Measurements from ENCODE around the gene CDR2L. TPM values are rescaled to one million over a fixed set of nuclear protein-coding genes. Genes with fewer than 3 reads are reported as not detected.

CDR2L gene
- total RNA-seq, 4 donors from 2014 or later: 1.3 to 3.6 (median 2.6) TPM

GRCh38 chr17:75009139-75009724 is 21.8 kb downstream of the CDR2L start:
- Histone ChIP-seq H3K27ac (no peak overlapping the region), H3K27me3 (no peaks in the 10 kb centered on the region), H3K36me3 (no peaks in the 10 kb centered on the region), H3K4me1 (peaks cover 16 to 22% of the 10 kb centered on the region in 2 donors), H3K9me3 (no peaks in the 10 kb centered on the region), H3K4me3 (no peak overlapping the region)
- DNase-seq: no peak
- no peak for ATAC-seq
- TF ChIP-seq CTCF (IDR thresholded peaks at IDR 0.05 in 4 of 5, conservative IDR thresholded peaks at IDR 0.05 in 1 of 5): no peak
- no peak for TF ChIP-seq POLR2A (IDR thresholded peaks at IDR 0.05)
- intact Hi-C loops (cut with DNase I; ENCODE audit: low total_unique reads): no loop called here
- in situ Hi-C loops (cut with MboI; ENCODE audit: low sequenced_read_pairs in 4 of 4): no loop called here

GRCh38 chr17:75010683-75011400 is 23.4 kb downstream of the CDR2L start:
- H3K4me3 ChIP-seq: peak overlapping the region in 1 of 4 donors; percentile 86
- in situ Hi-C loops (cut with MboI; ENCODE audit: low sequenced_read_pairs in 4 of 4) (no loop called here), intact Hi-C loops (cut with DNase I; ENCODE audit: low total_unique reads) (loop anchor here (1.0 to 2.0 kb wide), 2 partner anchors 22 to 50 kb away; no protein-coding TSS in a partner anchor)

GRCh38 chr17:75011401-75012095 is 24.1 kb downstream of the CDR2L start:
- intact Hi-C loops (cut with DNase I; ENCODE audit: low total_unique reads) (loop anchor here (1.0 to 2.0 kb wide), 3 partner anchors 23 to 38 kb away; no protein-coding TSS in a partner anchor), in situ Hi-C loops (cut with MboI; ENCODE audit: low sequenced_read_pairs in 4 of 4) (no loop called here)
- no peak for TF ChIP-seq CTCF (IDR thresholded peaks at IDR 0.05 in 4 of 5, conservative IDR thresholded peaks at IDR 0.05 in 1 of 5)

More at GRCh38 chr17:75010683-75011400, 23.4 kb downstream of the CDR2L start:
- H3K27me3 ChIP-seq: no peaks in the 10 kb centered on the region
- DNase-seq (peak in 1 of 2 donors; percentile 44), ATAC-seq (peak in 1 of 2 donors; percentile 22)
- H3K9me3 ChIP-seq: no peaks in the 10 kb centered on the region
- TF ChIP-seq CTCF (IDR thresholded peaks at IDR 0.05 in 4 of 5, conservative IDR thresholded peaks at IDR 0.05 in 1 of 5) (no peak), POLR2A (IDR thresholded peaks at IDR 0.05) (no peak)
- H3K36me3 ChIP-seq: no peaks in the 10 kb centered on the region
- H3K4me1 ChIP-seq: peaks cover 16 to 22% of the 10 kb centered on the region in 2 donors
- H3K27ac ChIP-seq: peak overlapping the region; percentile 79 to 87 (median 82)

GRCh38 chr17:75012096-75012345 is 24.6 kb downstream of the CDR2L start:
- peaks cover 16 to 22% of the 10 kb centered on the region in 2 donors for H3K4me1 ChIP-seq
- H3K4me3 ChIP-seq: peak overlapping the region; percentile 82 to 98 (median 88)
- in situ Hi-C loops (cut with MboI; ENCODE audit: low sequenced_read_pairs in 4 of 4): no loop called here
- H3K9me3 ChIP-seq: no peaks in the 10 kb centered on the region
- ATAC-seq (no peak), DNase-seq (no peak)
- H3K36me3 ChIP-seq: peaks cover 0 to 6% of the 10 kb centered on the region in 2 donors
- TF ChIP-seq CTCF (IDR thresholded peaks at IDR 0.05 in 4 of 5, conservative IDR thresholded peaks at IDR 0.05 in 1 of 5) (no peak), POLR2A (IDR thresholded peaks at IDR 0.05) (no peak)
- intact Hi-C loops (cut with DNase I; ENCODE audit: low total_unique reads): loop anchor here (1.0 kb wide), 2 partner anchors 22 to 39 kb away; no protein-coding TSS in a partner anchor
- H3K27me3 ChIP-seq: no peaks in the 10 kb centered on the region
- H3K27ac ChIP-seq: peak overlapping the region; percentile 79 to 87 (median 82)

More at GRCh38 chr17:75011401-75012095, 24.1 kb downstream of the CDR2L start:
- Histone ChIP-seq H3K27ac (peak overlapping the region; percentile 79 to 87 (median 82)), H3K4me1 (peaks cover 16 to 22% of the 10 kb centered on the region in 2 donors), H3K9me3 (no peaks in the 10 kb centered on the region), H3K27me3 (no peaks in the 10 kb centered on the region), H3K36me3 (peaks cover 0 to 3% of the 10 kb centered on the region in 2 donors), H3K4me3 (peak overlapping the region; percentile 82 to 98 (median 88))
- peak; percentile 55 to 79 for ATAC-seq
- peak; percentile 37 to 73 for DNase-seq

Data from gastrocnemius medialis (tissue), 4 donors.